HG02763 (cell line): Measurements from ENCODE around the gene SPATA32.

Experiments
- ATAC-seq: cut with Tn5 transposase; IDR thresholded peaks from one replicate; pipeline ENCODE4 v1.9.1; 2021; ENCODE audit warnings: mild to moderate bottlenecking, moderate library complexity; ENCODE audit not compliant: unreplicated experiment

Gene SPATA32

GRCh38 chr17:45218895-45219661, 42.8 kb downstream of the SPATA32 start:
- ATAC-seq: no peak
